ENCODE data around the gene CBX4.
A peak's percentile ranks its signal among the peaks of the same experiment; 100 is the strongest.

CBX4 gene

GRCh38 chr17:79839356-79840268, at the start of gene CBX4:
Gene CBX4, minus strand, starts transcription at chr17:79839440. Its CDS starts 189 bp downstream, at chr17:79839251.
- peak; percentile 91 to 92 for DNase-seq

GRCh38 chr17:79888009-79888540, 48.8 kb upstream of the CBX4 start:
- DNase-seq: no peak

- DNase-seq: no peak
These were observed 48.3 kb upstream of the CBX4 start for GRCh38 chr17:79887451-79887991.

GRCh38 chr17:79883202-79883601, 44.0 kb upstream of the CBX4 start:
- DNase-seq: no peak

- DNase-seq: no peak
These were observed 39.2 kb upstream of the CBX4 start for GRCh38 chr17:79878329-79878947.

- DNase-seq: no peak
These were observed 37.8 kb upstream of the CBX4 start for GRCh38 chr17:79877041-79877440.

- DNase-seq: no peak
These were observed 36.3 kb upstream of the CBX4 start for GRCh38 chr17:79875511-79875910.

- DNase-seq: peak; percentile 56 to 80
These were observed 35.2 kb upstream of the CBX4 start for GRCh38 chr17:79874329-79874981.

- DNase-seq: no peak
These were observed 34.3 kb upstream of the CBX4 start for GRCh38 chr17:79873583-79873982.

GRCh38 chr17:79872762-79873161, 33.5 kb upstream of the CBX4 start:
- DNase-seq: no peak

GRCh38 chr17:79871131-79871530, 31.9 kb upstream of the CBX4 start:
- DNase-seq: no peak

- no peak for DNase-seq
These were observed 31.3 kb upstream of the CBX4 start for GRCh38 chr17:79870540-79870939.

- no peak for DNase-seq
These were observed 27.7 kb upstream of the CBX4 start for GRCh38 chr17:79866791-79867518.

- no peak for DNase-seq
These were observed 26.3 kb upstream of the CBX4 start for GRCh38 chr17:79865351-79866210.

GRCh38 chr17:79864617-79865250, 25.5 kb upstream of the CBX4 start:
- no peak for DNase-seq

GRCh38 chr17:79864147-79864546, 24.9 kb upstream of the CBX4 start:
- no peak for DNase-seq

GRCh38 chr17:79862771-79863440, 23.7 kb upstream of the CBX4 start:
- DNase-seq: no peak

- DNase-seq: no peak
These were observed 23.0 kb upstream of the CBX4 start for GRCh38 chr17:79862238-79862637.

- DNase-seq: no peak
These were observed 22.4 kb upstream of the CBX4 start for GRCh38 chr17:79861413-79862216.

All from Kasumi-1 (cell line).